DMS53 (cell line): ENCODE results near the gene ARMC12.

Experiments used
- DNase-seq: peaks from one replicate; lab custom pipeline; 2025; lab: John Stamatoyannopoulos, UW

The ARMC12 gene

DNA sequence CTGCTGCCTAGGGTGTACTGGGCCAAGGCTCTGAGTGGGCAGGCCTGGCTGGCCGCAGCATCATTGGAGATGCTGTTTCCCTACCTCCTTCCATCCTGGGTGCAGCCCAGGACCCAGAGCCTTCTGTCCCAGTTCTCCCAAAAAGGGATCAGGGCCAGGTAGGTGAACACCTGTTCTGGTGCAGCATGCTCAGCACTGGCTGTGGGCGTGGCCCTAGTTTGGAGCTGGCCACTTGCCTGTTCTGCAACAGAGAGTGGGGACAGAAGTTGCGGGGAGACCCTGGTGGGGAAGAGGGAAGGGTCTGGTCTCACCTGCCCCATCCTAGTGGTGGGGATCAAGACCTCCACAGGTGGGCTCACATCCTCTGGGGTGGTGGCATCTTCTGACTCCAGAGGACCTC lies 1.4 kb upstream of the ARMC12 start:
- DNase-seq: no peak

DNA sequence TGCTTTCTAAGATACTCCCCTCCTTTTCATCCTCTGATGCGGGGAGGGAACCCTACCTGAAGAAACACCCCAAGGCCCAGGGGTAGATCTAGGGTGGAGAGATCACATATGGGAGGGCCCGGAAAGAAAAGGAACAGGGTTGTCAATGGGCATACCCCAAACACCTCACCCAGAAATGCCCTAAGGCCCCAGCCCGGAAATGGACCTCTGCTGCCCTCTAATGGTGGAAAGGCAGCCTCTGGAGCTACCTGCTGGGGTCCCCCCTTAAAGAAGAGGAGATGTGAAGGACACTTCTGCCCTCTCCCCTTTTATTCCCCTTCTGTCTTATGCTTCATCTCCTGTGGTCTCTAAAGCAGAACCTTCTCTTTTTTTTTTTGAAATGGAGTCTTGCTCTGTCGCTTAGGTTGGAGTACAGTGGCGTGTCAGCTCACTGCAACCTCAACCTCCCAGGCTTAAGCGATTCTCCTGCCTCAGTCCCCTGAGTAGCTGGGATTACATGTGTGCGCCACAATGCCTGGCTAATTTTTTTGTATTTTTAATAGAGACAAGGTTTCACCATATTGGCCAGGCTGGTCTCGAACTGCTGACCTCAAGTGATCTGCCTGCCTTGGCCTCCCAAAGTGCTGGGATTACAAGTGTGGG lies 458 bp upstream of the ARMC12 start:
- peak; percentile 68 for DNase-seq

DNA sequence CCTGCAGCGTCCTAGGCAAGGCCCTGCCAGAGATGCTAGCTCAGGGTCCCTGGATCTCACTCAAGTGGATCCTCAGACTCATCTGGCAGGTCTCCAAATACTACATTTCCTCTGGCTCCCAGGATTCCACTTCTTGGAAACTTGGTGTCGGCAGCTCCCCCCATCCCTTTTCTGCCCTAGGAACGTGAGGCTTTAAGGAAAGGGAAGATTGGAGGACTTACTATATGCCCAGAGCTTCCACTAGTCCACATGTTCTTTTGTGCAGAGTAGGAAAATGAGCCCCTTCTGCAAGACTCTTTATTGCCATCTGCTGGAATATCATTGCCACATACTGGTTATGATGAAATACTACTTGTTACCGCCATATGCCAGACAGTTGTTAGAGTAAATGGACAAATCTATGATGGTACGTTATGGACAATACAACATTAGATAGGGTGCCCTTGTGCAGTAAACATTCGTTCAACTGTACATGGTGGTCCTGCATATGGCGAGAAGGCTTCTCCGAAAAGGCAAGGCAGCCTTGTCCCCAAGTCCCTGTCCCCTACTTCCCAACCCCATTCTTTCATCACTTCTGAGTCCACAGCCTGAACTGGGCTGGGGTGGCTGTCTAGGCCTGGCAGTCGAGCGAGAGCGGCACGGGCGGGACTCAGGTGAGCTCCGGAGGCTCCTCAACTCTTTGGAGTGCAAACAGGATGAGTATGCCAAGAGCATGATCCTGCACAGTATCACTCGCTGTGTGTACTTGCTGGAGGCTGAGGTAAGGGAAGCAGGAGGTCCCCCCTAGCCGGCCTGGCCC lies 780 bp downstream of the ARMC12 start:
- DNase-seq: peak; percentile 86

DNA sequence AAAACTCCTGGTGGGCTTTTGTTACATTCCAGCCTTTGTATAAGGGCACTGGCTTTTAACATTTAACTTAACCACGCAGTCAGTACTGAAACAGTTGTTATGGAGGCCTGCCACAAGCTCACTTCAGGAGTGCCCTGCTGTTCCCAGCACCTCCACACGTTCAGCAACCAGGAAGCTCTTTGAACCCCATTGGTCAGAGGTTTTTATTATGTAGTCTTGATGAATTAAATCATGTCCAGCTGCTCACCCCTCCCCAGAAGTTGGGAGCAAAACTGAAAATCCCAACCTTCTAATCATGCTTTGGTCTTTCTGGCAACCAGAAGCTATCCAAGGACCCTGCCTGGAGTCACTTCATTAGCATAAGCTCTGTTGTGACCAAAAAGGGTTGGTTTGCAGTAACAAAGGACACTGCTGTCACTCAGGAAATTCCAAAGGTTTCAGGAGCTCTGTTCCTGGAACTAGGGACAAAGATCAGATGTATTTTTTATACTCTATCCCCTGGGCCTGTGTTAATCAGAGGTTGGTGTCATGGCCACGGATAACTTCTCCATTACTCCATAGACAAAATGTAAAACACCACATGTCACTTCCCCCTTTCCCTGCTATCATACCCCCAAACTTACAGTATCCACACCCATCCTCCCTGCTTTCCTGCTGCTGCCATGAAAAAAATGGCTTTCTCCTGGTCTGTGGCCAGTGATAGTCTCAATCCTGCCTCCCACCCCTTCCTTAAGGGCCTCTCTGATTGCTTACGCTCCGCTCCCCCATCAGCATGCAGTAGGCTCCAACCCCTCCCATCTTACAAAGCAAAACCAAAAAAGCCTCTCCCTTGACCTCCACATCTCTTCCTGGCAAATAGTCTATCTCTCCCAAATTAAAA lies 3.1 kb downstream of the ARMC12 start:
- no peak for DNase-seq

DNA sequence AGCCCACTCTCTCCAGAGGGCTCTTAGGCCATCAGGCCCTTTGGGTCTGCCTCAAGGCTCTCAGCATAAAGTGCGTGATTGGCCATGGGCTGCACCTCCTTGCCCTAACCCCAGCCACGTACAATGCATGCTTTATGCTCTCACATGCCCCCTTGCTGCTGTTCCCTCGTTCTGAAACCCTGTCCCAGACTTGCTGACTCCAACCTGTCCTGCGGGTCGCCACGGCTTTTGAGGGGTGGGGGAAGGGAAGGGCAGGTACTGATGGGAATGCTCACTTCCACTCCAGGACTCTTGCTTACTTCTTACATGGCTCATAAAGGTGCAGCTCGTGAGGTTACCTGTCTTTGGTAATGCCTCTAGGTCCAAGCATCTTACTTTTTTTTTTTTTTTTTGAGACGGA lies 6.0 kb downstream of the ARMC12 start:
- no peak for DNase-seq

DNA sequence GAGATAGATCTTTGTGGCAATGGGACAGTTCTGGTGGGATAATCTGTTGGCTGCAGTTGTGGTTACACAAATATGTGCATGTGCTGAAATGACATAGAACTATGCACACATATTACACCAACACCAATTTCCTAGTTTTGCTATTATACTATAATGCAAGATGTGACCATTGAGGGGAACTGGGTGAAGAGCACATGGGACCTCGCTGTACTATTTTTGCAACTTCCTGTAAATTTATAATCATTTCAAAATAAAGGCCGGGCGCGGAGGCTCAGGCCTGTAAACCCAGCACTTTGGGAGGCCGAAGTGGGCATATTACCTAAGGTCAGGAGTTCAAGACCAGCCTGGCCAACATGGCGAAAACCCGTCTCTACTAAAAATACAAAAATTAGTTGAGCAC lies 8.7 kb downstream of the ARMC12 start:
- no peak for DNase-seq

DNA sequence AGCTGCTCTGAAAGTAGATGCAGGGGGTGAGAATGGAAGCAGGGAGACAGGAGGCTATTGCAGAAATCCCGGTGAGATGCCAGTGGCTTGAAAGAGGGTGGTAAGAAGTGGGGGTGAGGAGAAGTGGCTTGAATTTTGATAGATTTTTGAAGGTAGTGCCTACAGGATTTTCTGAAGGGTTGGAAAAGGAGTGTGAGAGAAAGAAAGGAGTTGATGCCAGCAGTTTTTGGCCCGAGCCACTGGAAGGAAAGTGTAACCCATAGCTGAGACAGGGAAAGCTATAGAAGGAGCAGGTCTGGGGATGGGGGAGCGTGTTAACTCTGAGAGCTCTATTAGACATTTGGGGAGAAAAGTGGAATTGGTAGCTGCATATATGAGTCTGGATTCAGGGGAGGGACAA lies 9.7 kb downstream of the ARMC12 start:
- no peak for DNase-seq

DNA sequence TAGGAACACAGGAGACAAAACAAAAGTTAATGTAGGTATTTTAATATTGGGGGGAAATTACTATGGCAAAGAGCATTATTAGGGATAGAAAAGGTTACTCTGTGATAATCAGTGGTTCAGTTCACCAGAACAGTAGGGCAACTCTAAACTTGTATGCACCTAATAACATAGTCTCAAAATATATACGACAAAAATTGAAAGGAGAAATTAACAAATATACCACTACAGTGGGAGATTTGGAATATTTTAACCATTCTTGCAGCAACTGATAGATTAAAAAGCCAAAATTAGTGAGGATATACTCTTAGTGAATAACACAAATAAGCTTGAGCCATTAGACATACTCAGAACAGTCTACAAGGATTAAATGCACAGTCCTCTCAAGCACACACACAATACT lies 11.0 kb downstream of the ARMC12 start:
- DNase-seq: no peak

DNA sequence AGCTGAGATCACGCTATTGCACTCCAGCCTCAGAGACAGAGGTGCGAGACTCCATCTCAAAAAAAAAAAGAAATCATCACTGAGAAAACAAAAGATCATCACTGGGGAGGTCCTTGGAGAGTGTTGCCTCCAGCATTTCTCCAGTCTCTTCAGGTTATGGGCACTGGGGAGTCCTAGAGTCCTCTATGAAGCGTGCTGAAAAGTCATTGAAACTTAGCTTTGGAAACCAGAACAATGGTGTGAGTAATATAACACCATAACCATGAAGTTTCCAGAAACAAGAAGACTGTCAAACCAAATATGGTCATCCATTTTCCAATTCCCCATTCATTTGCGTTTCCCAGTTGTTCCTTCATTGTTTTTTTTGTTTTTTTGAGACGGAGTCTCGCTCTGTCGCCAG lies 13.7 kb downstream of the ARMC12 start:
- DNase-seq: no peak

DNA sequence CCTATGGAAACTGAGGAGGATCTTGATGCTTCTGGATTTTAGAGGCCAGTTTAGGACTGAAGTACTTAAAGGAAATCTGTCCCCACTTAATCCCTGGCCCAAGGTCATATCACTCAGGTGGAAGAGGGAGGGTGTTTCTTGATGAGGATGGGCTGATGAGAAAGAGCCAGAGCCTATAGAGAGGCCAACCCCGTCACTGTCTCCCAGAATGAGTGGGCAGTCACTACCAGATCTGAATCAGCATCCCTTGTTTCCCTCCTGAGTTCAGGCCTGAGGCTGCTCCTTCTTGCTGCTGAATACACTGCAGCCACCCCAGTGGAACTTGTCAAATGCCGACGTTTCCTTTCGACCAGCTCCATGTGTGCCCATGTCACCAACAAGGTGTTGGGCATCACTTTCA lies 14.8 kb downstream of the ARMC12 start:
- DNase-seq: no peak

DNA sequence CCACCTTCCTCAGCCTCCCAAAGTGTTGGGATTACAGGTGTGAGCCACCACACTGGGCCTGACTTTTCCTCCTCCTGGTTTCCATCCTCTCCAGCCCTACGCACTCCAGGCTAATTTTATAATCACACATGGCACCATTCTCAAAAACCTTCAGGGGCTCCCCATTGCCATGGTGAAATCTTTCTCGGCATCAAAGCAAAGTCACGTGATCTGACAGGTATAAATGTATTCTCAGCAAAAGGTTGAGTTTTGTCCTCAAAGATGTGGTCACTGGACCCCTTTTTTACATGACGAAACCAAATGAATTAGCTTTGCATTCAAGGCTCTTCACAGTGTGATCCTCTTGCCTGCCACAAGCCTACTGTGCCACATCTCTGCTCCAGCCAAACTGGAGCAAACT lies 15.5 kb downstream of the ARMC12 start:
- DNase-seq: no peak

DNA sequence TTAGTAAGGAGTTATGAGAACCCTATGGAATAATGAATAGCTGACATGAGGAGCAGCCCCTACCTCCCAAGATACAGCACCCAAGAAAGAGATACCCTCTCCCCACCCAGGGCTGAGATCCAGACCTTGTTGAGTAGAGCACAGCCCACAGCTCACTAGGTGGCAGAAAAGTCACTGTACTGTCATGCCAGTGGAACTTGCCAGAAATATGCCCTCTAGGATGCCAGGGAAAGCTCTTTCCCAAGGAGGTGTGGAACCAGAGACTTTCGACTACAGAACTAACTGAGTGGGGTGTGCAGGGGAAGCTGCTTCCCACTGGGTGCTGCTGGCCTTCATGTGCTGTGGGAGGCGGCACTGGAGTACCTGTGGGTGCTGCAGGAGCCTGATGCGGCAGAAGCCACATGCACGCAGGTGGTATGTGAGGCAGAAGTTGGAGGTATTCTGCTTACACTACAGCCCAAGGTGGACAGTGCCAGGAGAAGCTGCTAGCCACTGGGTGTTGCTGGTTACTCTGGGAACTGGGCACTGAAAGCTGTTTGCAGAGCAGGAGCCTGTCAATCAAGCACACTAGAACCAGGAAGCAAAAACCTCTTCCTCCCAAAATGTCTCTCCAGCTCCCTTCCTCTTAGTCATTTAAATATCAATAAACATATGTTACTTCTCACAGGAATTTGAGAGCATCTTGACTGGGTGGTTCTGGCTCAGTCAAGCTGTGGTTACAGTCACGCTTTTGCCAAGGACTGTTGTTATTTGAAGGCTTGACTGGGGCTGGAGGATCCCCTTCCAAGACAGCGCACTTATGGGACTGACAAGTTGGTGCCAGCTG lies 17.8 kb downstream of the ARMC12 start:
- DNase-seq: peak; percentile 83

DNA sequence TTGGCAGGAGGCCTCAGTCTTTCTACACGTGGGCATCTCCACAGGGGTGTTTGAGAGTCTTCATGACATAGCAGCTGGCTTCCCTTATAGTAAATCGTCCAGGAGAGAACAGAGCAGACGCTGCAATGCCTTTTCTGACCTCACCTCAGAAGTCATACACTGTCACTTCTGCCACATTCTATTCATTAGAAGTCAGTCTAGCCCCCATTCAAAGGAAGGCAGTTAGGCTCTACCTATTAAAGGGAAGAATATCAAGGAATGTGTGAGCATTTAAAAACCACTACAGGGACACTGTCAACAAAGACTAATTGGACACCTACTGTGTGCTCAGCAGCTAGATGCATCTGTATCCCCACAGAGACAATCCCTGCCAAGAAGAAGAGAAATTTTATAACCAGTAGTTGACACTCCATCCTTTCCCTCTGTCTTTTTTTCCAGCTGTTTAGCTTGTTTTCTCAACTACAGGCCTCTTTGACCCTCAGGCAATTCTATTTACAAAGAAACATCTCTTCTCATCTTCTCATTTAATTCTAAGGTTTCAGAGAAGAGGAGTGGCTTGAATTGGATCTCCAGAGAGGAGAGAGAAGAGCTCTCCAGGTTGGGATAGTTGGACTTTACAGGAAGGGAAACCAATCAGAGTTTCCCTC lies 18.6 kb downstream of the ARMC12 start:
- no peak for DNase-seq

DNA sequence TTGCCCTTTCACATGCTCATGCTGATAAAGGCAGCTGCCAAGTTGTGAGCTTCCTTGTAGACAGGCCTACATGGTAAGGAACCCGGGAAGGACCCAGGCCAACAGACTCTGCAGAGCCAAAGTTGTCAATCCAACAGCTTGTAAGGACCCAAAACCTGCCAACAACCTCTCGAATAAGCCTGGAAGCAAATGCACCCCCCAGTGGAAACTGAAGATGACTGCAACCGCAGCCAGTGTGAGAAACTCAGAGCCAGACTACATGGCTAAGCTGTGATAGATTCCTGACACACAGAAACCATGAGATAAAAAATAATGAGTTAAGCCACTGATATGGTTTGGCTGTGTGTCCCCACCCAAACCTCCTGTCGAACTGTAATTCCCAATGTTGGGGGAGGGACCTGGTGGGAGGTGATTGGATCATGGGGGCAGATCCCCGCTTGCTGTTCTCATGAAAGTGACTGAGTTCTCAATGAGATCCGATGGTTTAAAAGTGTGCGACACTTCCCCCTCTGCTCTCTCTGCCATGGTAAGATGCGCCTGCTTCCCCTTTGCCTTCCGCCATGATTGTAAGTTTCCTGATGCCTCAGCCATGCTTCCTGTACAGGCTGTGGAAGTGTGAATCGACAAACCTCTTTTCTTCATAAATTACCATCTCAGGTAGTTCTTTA lies 20.8 kb downstream of the ARMC12 start:
- no peak for DNase-seq

DNA sequence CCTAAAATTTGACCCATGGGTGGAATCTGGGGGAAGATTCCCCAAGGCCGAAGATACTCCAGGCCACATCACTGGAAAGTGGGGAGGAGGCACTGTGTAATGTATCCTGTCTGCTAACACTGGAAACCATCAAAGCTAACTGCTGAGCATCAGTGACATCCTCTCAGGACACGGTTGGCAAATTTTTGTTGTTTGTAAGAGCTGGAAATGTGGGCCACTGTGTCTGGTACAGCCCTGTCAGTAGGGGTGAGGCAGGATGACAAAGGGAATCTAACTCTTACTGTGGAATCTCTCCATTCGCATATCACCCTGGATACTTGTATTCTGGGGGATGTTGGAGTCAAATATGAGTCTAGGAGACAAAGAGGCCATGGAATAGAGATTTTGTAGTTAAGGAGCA lies 22.6 kb downstream of the ARMC12 start:
- no peak for DNase-seq

DNA sequence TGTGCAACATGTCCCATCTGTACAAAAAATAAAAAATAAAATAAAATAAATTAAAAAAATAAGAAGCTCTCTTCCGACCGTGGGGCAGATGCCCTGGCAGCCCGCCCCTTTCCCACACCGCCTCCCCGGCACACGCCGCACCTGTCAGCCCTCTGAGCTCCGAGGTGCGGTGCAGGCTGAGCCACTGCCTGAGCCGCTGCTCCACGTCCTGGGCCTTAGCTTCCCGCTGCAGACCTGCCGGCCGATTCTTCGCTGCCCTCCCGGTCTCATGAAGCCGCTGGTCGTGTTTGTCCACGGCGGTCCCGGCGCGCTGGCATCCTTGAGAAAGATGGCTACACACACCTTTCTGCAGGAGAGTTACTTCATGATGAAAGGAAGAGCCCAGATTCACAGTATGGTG lies 28.9 kb downstream of the ARMC12 start:
- DNase-seq: no peak

DNA sequence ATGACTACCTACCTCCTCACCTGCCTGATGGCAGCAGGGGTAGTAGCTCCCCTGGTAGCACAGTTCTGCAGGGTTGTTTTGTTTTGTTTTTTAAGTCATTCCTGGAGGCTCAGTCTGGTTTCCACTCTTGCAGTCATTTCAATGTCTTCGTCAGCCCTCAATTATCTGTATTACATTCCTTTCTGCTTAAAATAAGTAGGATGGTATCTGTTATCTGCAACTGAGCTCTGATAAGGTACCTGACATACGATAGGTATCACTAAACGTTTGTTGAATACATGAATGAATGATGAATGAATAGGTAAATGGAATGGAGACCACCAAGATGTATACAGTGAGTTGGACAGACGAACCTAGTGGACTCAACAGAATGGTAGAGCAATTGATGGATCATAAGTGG lies 32.4 kb downstream of the ARMC12 start:
- DNase-seq: no peak

DNA sequence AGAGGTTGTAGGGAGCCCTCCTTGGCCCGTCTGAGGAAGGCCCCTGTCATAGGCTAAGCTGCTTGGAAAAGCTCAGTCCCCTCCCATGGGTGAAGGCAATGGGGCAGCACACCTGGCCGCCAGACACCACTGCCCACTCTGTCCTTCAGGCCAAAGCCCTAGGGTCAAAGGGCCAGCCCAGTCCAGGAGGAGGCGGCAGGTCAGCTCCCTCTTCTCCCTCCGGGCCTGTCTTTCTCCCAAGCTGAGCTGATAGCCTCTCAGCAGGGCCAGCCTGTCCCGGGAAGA lies 34.5 kb downstream of the ARMC12 start:
- no peak for DNase-seq

DNA sequence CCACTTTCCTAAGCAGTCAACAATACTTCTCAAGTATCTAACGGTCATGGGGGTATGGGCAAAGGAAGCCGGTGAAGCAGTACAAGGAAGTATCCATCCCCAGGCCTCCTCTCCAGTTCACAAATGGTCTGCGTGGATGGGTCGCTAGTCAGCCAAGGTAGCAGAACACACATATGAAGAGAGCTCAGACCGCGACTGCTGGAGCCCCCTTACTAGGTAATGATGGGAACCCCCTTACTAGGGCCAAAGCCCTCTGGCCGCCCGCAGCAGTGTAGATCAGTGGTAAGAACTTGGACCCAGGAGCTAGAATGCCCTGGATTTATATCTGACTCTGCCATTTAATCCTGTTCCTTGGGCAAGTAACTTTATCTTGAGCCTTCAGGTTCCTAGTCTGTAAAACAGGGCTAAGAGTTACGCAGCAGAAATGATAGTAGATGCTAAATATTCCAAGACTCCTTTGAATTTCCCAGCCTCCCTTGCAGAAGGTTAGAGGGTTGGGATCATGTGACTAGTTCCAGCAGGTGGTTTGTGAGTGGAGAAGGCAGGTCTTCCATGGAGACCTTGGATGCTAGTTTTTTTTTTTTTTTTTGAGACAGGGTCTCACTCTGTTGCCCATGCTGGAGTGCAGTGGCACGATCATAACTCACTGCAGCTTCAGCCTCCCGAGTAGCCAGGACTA lies 37.4 kb downstream of the ARMC12 start:
- no peak for DNase-seq

DNA sequence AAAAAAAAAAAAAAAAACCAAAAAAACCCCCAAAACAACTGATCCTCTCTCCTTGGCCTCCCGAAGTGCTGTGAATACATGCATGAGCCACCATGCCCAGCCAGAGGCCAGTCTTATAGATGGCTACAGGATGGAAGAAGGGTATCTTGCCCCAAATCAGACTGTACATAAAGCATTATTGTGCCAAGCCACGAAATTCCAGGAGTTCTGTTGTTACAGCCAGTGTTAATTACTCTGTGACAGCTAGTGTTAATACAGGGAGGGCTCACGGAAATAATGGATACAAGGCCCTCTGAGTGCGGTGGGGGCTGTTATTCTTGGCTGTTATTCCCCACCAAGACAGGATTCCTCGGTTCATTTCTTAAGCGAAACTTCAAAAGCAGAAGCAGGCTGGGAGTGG lies 38.2 kb downstream of the ARMC12 start:
- no peak for DNase-seq
